HG03103 (cell line): ENCODE results near the gene SLC48A1.
"Not testable (repeated sequence)": the region's sequence is repeated elsewhere in the genome, so short reads cannot be mapped to it uniquely, and the experiment has no call there.

ENCODE experiments used
- ATAC-seq: cut with Tn5 transposase; IDR thresholded peaks from one replicate; pipeline ENCODE4 v1.9.1; 2021; ENCODE audit warnings: low read depth; ENCODE audit not compliant: unreplicated experiment

Gene SLC48A1

DNA sequence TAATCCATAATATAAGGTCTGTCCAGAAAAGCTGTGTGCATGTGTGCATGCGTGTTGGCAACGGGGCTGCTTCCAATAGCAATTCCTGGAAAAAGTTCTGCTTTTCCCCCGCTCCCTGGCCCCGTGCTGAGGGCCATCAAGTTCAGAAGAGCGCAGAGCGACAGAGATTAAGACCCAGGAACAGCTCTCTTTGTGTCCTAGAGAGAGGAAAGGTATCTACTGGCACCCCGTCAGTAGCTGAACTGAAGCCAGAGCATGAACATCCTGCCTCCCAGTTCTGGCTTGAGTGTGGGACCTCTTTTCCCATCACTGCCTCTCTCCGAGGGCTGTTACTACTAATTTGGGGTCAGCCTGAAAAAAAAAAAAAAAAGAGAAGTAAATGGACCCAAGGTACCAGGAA is 31.1 kb downstream of the SLC48A1 start:
- ATAC-seq: no peak

DNA sequence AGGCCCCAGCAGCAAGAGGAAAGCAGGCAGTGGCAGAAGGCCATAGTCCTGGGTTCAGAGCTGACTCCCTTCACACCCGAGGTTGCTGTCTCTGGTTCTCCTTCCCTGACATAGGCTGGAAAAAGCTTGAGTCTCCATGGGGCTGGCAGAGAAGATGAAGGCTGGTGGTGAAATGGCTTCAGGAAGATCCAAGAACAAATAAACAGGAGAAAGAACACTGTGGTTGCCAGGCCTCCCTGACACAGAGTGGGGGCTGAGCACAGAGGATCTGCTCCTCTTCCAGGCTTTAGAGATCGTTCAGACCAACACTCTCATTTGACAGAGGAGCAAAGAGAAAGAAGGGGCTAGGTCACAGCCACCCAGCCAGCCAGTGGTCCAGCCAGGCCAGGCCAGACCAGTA is 32.4 kb downstream of the SLC48A1 start:
- no peak for ATAC-seq

DNA sequence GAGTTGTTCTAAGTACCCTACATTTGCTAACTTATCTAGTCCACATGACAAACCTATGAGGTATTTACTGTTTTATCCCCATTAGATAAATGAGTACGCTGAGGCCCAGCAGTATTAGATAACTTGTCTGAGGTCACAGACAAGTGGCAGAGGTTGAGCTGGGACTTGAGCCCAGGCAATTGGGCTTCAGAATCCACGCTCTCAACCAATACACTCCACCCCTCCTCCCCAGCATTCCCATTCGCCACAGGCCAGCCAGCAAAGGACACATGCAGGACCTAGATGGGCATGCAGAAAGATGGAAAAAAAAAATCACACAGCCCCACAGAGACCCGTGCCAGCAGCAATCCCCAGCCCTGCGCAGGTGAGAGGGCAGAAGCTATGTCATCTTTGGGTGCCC is 34.3 kb downstream of the SLC48A1 start:
- no peak for ATAC-seq

DNA sequence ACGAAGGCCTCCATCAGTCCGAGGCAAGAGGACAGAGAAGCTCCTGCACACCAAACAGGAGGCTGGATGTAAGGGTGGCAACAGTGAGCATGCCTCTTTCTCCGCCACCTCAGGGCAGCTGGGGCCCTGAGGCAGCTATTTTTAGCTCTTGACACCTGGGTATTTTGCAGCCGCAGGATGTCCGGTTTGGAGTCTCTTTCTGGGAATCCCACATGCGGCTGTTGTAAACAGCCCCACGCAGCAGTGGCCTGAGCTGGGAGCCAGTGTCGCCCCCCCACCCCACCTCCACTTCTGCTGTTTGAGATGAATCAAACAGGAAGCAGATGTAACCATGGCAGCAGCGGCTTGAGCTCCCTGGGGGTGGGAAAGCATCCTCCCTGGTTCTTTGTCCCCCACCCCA is 35.0 kb downstream of the SLC48A1 start:
- ATAC-seq: peak; percentile 28

DNA sequence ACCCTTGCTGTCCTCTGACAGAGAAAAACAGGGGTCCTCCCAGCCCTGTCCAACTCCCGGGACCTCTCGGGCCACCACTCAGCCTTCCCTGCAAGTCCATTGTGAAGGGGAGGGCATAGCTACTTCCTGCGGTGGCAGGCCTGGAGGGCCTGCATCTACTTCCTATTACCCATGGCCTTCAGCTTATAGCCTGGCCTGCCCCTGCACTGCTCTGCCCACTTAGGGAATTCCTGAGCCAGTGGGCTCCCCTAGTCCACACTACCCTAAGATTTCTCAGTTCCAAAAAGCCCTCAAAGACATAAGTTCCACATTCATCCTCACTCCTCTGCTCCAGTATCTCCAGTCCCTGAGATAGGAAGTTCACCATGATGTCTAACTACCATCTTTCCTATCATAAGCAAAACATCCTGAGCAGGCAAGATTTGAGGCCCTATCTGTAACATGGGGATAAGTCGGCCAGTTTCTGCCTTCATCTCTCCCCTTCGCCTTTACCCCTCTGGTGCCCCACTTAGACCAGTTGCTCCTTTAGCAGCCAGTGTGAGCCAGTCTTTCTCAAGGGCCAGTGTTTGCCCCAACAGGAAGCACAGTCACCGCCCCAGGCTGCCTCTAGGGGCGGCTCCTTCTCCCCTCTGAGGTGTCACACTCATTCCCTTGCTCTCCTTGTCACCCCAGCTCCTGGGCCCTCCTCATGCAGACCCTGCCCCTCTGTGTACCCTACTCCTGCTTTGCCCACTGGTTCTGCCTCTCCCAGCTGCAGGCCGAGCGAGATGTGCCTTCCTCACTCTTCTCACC is 35.7 kb downstream of the SLC48A1 start:
- no peak for ATAC-seq

DNA sequence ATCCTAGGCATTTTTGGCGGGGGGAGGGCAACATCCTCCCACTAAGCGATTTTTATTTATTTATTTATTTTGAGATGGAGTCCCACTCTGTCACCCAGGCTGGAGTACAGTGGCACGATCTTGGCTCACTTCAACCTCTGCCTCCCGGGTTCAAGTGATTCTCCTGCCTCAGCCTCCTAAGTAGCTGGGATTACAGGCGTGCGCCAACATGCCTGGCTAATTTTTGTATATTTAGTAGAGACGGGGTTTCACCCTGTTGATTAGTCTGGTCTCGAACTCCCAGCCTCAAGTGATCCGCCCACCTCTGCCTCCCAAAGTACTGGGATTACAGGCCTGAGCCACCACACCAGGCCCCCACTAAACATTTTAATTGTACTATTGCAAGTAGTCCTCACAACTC is 36.5 kb downstream of the SLC48A1 start:
- not testable (repeated sequence) for ATAC-seq

DNA sequence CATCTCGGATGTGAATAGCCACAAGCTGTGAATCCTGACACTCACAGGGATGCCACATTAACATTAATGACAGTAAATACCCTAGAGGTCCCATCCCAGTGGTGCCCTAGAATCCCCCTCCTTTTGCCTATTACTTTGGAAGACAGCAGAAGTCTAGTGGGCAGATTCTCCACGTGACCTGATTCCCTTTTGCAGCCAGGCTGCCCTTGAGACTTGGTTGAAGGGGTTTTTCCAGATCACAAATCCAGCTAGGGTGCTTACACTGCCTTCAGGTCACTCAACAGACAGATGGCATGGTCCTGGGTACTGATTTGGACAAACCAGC is 38.0 kb downstream of the SLC48A1 start:
- no peak for ATAC-seq

DNA sequence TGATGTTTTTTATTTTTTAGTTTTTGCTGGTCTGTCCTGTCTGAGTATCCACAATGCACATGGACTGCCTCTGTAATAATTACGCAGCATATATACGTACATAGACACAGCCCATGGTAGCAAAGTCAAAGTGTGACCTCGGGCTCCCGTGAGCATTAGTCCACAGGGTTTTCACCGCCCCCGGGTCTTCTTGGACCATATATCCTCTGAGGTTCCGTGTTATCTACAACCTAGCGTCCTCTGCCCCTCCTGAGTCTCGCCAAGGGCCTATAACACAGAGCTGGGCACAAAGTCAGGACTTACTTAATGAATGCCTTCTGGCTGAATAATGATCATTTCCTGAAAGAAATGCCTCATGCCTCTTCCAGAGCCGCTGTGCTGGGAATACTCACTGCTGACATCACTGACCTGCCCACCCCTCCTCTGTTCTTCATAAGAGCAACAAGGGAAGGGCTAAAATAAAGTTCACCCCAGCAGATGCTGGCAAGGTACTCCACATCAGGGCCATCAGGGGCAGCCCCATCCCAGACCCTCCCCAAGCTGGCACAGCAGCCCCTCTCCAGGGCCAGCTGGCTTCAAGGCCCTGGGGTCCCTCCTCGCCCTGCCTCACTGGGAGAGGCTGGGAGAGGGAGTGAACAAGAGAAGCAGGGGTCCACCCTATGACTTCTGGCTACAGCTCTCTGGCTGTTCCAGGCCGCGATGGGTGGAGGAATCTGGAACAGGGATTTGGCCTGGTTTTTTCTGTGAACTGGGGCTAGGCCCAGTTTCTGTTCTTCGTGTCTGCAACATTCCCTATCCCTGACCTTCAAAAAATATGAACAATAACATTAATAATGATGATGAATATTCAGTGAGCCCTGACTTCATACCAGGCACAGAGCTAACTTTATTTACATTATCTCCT is 38.8 kb downstream of the SLC48A1 start:
- no peak for ATAC-seq

DNA sequence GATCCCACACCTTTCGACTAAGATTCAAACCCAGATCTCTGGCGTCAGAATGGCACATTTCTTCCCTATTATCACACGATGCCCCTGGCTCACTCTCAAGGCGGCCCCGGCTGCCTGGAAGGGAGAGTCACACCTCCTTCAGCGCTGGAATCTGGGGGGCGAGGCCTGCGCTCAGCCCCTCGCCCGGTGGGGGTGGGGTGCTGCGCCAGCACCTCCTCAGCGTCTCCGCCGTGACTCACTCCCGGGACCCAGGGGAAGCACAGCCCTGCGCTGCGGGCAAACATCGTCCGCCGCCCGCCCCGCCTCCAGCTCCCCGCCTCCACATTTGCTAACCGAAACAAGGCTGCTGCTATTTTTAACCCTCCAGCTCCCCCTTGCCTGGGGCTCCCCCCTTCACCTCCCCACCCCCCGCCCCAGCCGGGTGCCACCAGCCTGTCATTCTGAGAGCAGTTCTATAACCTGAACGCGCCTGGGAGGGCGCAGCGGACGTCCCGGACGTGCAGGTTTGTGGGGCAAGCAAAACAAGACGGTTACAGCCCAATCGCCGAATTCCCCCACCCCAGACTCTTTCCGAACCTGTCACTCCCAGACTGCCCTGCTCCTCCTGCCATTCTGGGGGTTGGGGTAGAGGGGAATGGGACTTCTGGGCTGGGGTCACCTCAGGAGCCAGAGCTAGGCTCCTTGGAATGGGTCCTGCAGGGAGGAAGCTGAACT is 39.9 kb downstream of the SLC48A1 start:
- peak; percentile 57 for ATAC-seq

DNA sequence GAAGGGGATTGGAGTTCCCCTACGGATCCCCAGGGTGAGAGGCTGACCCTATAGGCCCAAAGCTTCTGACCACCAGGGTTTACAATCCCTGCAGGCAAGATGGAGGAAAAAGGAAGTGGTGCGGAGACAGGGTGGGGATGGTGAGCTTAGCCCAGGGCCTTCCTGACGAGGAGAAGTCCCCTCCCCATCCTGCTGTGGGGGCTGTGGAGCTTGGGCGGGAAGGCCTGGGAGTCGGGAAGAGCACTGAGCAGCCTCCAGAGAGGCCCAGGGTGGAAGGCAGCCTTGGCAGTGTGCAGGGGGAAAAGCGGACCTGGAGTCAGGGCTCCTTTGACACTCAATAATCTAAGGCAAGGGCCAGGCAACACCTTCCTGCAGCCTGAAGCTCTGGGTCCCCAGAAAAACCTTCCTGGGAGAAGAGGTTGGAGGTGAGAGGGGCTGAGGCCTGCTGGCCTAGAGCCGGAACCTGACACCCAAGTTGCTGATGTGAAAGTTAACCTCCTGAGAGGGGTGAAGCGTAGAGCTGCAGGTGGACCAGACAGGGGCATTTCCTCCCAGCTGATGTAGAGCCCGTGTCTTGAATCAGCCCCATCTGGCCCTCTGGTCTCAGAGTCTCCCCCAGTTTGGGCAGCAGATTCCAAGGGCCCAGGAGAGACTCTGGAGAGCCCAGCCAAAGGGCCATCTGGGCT is 40.6 kb downstream of the SLC48A1 start:
- peak; percentile 36 for ATAC-seq

DNA sequence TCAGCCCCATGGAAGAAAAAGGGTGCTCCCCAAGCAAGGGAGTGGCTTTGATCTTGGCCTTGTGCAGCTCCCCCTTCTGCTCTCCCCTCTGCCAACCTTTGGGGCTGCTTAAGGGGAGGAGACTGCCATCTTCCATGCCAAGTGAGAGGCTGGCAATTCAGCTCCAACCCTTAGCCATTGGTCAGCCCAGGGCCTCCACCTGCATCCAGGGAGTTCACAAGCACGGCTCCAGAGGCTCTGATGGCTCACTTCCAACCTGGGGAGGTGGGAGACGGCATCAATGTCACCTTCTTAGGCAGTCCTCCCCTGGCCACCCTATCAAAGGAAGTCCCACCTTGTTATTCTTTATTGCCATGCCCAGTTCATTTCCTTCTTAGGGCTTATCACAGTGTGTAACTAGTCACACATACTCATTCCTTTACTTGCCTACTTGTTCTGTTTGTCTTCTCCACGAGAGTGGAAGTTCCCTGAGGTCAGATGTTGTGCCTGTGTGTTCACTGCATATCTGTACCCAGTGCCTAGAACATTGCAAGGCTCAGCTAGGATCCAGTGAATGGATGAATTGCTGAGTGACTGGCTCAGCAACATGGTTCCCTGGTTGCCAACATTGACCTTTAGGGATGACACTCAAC is 41.6 kb downstream of the SLC48A1 start:
- no peak for ATAC-seq

DNA sequence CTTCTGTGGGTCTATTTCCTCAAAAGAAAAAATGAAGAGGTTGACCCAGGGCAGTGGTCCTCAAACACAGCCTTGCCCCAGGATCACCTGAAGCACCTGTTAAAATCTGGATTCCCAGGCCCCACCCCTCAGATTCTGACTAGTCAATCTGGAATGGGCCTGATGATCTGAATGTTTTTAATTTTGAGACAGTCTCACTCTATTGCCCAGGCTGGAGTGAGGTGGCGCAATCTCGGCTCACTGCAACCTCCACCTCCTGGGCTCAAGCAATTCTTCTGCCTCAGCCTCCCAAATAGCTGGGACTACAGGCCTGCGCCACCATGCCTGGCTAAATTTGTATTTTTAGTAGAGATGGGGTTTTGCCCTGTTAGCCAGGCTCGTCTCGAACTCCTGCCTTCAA is 42.4 kb downstream of the SLC48A1 start:
- ATAC-seq: not testable (repeated sequence)

DNA sequence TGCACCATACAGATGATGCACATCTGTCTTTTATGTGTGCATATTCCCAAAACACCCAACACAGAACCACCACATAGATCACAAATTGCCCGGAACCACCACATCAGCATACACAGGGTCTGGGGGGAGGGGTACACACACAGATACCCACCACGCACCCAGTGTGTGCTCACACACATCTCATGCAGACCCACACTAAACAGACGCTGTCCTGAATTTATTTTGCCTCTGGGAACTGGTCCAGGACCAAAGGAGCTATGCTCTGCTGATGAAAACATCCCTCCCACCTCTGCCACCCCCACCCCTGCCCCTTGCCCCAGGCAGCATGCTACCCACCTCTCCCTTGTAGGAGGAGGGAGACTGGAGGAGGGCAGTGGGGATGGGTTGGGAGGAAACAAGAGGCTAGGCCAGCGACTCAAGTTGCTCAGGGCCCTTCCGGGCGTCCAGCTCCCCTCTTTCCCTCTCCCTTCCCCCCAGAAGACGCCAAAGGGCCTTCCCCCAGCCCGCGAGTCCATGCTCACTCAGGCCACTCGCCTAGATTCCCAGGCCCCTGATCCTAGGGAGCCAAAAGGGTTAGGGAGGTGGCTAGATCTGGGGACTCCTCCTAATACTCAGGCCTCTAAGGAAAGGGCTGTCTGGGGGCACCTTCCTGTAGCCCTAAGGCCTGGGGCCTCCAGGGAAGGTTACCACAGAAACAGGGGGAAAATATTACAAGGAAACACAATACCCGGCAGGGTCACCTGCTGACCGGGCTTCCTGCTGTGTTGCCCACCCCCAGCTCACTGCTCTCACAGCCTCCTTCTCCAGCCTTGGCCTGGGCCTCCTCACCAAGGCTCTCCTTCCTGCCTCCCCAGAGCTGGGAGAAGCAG is 43.6 kb downstream of the SLC48A1 start:
- no peak for ATAC-seq

DNA sequence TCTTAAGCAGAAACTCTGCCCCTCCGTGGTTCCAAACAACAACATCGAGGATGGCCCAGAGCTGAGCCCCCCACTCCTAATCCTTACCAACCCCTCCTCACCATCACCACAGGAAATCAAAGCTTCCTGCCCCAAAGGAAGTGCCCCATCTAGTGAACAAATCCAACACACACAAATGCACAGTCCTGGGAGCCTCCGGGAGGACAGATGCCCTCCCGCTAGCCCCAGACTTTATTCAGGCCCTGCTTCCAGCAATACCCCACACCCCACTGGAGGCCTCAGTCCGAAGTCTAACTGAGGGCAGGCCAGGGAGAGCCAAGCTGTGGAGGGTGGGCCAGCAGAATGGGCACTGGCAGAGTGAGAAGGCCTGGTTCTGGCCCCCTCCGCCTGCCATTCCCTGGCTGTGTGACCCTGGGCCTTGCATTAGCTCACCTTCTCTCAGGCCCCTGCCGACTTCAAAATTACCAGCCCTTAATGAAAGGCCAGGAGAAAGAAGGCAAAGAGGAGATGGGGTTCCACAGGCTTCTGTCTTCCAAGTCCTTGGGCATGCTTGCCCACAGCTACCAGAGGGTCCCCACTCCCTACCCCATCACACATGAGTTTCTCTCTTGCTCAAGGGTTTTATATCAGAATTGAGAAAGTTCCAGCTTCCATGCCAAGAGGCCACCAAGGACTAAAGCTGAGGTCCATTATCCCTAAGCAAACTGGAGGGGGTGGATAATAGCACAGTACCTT is 44.4 kb downstream of the SLC48A1 start:
- no peak for ATAC-seq

DNA sequence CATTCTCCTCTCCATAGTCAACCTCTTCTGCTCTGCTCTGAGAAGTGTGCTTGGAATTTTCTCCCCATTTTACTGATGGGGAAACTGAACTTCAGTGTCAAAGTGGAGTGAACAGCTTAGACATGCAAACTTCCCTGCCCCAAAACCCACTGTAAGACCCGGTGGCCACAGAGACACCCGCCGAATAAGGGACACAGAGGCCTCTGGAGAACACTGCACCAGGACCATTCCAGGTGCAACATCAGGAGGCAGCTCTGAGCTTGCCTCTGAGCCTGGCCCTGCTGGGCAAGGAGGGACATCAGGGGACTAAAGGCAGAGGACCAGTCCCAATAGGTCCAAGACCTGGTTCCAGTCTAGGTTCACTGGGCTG is 45.0 kb downstream of the SLC48A1 start:
- no peak for ATAC-seq

DNA sequence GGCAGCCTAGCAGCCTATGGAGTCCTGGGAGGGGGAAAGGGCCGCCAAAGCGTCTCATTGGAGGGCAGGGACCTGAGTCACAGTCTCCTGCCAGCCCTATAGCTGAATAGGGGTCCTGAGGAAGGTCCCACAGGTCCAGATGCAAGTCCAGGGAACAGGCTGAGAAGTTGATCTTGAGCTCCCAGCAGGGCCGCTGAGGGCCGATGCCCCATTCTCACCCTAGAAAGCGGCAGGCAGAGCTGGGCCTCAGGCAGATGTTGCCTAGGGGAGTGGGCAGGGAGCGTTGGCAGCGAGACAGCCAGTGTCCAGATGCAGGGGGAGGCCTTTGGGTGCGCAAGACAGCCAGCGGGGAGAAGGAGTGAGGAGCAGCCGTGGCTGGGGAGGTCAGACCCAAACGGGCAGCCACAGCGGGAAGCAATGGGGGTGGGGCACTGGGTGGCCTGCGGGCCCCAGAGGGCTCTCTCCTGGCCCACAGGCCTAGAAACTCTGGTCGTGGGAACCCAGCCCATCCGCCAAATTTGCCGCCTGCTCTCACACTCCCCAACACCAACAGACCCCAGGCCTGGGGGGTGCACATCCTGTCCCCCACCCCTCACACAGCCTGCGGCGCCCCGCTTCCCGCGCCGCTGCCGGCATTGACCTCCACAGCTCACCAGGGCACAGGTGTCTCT is 45.6 kb downstream of the SLC48A1 start:
- no peak for ATAC-seq

DNA sequence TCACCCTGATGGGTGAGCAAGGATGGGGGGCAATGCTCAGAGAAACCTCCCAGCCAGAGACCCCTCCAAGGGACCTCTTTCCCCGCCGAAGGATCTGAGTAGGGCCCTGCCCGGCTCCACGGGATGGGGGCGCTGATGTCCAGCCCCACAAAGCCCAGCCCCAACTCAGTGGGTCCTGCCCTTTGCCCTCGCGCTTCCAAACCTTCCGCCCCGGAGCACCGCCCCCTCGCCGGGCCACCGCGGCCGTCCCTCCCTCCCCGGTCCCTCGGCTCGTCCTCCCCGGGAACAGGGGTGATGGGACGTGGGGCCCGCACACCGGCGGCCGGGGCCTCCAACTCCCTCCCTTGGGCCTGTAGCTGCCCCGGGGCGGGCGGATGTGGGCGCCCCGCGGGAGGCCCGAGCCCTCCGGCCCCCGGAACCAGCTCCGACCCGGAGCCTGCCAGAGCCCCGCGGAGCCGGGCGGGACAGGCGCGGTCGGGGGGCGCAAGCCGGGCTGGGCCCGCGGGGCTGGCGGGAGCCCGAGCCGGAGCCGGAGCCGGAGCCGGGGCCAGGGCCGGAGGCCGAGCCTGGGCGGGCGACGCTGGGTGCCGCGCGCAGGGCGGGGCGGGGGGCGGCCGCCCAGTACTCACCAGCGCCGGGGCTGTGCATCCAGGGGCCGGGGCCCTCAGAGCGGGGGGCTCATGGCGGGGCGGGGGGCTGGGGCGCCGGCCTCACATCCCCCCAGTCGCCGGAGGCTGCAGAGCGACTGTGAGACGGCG is 46.3 kb downstream of the SLC48A1 start:
- ATAC-seq: peak; percentile 36
